H9 (cell line): Measurements from ENCODE around the gene LMF1. TPM values are rescaled to one million over a fixed set of nuclear protein-coding genes. Genes with fewer than 3 reads are reported as not detected.

Source experiments
- DNase-seq: peaks from one replicate; pipeline ENCODE4 v3.0.0-alpha.2; 2017
- H2AFZ ChIP-seq: one replicate; pipeline ENCODE4 v1.6.1; 2013; ENCODE audit warnings: mild to moderate bottlenecking, low read length, control low read depth, moderate library complexity
- H2AK5ac ChIP-seq: 2 replicates; pipeline ENCODE4 v1.6.1; 2013; ENCODE audit warnings: low read length, control low read depth, mixed read lengths; ENCODE audit not compliant: insufficient read length
- H2BK120ac ChIP-seq: one replicate; pipeline ENCODE4 v1.6.1; 2013; ENCODE audit warnings: low read depth, mild to moderate bottlenecking, low read length, control low read depth, inconsistent platforms; ENCODE audit not compliant: poor library complexity, severe bottlenecking
- H2BK12ac ChIP-seq: 2 replicates; pipeline ENCODE4 v1.6.1; 2013; ENCODE audit warnings: low read length, control low read depth, mixed read lengths, low read depth; ENCODE audit not compliant: insufficient read length
- H2BK15ac ChIP-seq: 2 replicates; pipeline ENCODE4 v1.6.1; 2013; ENCODE audit warnings: low read depth, low read length, control low read depth
- H2BK20ac ChIP-seq: one replicate; pipeline ENCODE4 v1.6.1; 2013; ENCODE audit warnings: low read depth, mild to moderate bottlenecking, low read length, control low read depth, inconsistent platforms; ENCODE audit not compliant: poor library complexity, severe bottlenecking
- H2BK5ac ChIP-seq: 2 replicates; pipeline ENCODE4 v1.6.1; 2013; ENCODE audit warnings: low read length, control low read depth, mixed read lengths; ENCODE audit not compliant: insufficient read length
- H3K14ac ChIP-seq: 2 replicates; pipeline ENCODE4 v1.6.1; 2013; ENCODE audit warnings: low read length, control low read depth; ENCODE audit not compliant: insufficient read depth
- H3K18ac ChIP-seq: 2 replicates; pipeline ENCODE4 v1.6.1; 2013; ENCODE audit warnings: low read depth, mild to moderate bottlenecking, mixed read lengths, low read length, control low read depth; ENCODE audit not compliant: insufficient read length
- H3K23ac ChIP-seq: 2 replicates; pipeline ENCODE4 v1.6.1; 2013; ENCODE audit warnings: low read length, control low read depth, mixed read lengths, low read depth; ENCODE audit not compliant: insufficient read length
- H3K23me2 ChIP-seq: 2 replicates; pipeline ENCODE4 v1.6.1; 2013; ENCODE audit warnings: low read depth, mild to moderate bottlenecking, mixed read lengths, low read length, control low read depth; ENCODE audit not compliant: insufficient read length, poor library complexity, severe bottlenecking
- H3K27ac ChIP-seq: 2 replicates; pipeline ENCODE4 v1.5.1; 2013; ENCODE audit warnings: low read length, control low read depth, mixed read lengths, low read depth; ENCODE audit not compliant: insufficient read length
- H3K27me3 ChIP-seq: 2 replicates; pipeline ENCODE4 v1.6.1; 2013; ENCODE audit warnings: low read length, control low read depth, inconsistent platforms; ENCODE audit not compliant: insufficient read depth
- H3K4ac ChIP-seq: 2 replicates; pipeline ENCODE4 v1.6.1; 2013; ENCODE audit warnings: low read depth, mild to moderate bottlenecking, control low read depth, inconsistent platforms, low read length, moderate library complexity
- H3K4me1 ChIP-seq: 2 replicates; pipeline ENCODE4 v1.6.1; 2013; ENCODE audit warnings: low read length, control low read depth, inconsistent platforms; ENCODE audit not compliant: insufficient read depth
- H3K4me2 ChIP-seq: 2 replicates; pipeline ENCODE4 v1.6.1; 2013; ENCODE audit warnings: low read length, control low read depth, mixed read lengths; ENCODE audit not compliant: insufficient read length, insufficient read depth
- H3K56ac ChIP-seq: 2 replicates; pipeline ENCODE4 v1.6.1; 2013; ENCODE audit warnings: low read depth, mild to moderate bottlenecking, mixed read lengths, low read length, control low read depth; ENCODE audit not compliant: insufficient read length
- H3K79me1 ChIP-seq: 2 replicates; pipeline ENCODE4 v1.6.1; 2013; ENCODE audit warnings: low read depth, mild to moderate bottlenecking, moderate library complexity, low read length, control low read depth, inconsistent platforms; ENCODE audit not compliant: insufficient read depth, poor library complexity, severe bottlenecking
- H3K79me2 ChIP-seq: 2 replicates; pipeline ENCODE4 v1.6.1; 2013; ENCODE audit warnings: low read length, control low read depth, inconsistent platforms; ENCODE audit not compliant: insufficient read depth
- H3K9ac ChIP-seq: 2 replicates; pipeline ENCODE4 v1.6.1; 2013; ENCODE audit warnings: low read length, control low read depth, mixed read lengths; ENCODE audit not compliant: insufficient read length; ENCODE audit errors: extremely low read depth
- H3K9me3 ChIP-seq: one replicate; pipeline ENCODE4 v1.6.1; 2013; ENCODE audit warnings: low read depth, low read length, inconsistent platforms; ENCODE audit not compliant: control insufficient read depth
- H3T11ph ChIP-seq: one replicate; pipeline ENCODE4 v1.6.1; 2013; ENCODE audit warnings: mild to moderate bottlenecking, low read length, control low read depth, inconsistent platforms
- H4K20me1 ChIP-seq: one replicate; pipeline ENCODE4 v1.6.1; 2013; ENCODE audit not compliant: control insufficient read depth, insufficient read length, insufficient read depth
- H4K5ac ChIP-seq: 2 replicates; pipeline ENCODE4 v1.6.1; 2013; ENCODE audit warnings: low read depth, mild to moderate bottlenecking, mixed read lengths, low read length, control low read depth; ENCODE audit not compliant: insufficient read length
- H4K8ac ChIP-seq: replicated peaks from 2 replicates; pipeline ENCODE4 v1.6.1; 2013; ENCODE audit warnings: low read length, control low read depth, mixed read lengths, low read depth; ENCODE audit not compliant: insufficient read length
- H4K91ac ChIP-seq: 2 replicates; pipeline ENCODE4 v1.6.1; 2013; ENCODE audit warnings: low read depth, mild to moderate bottlenecking, moderate library complexity, mixed read lengths, low read length, control low read depth; ENCODE audit not compliant: insufficient read length
- H3K27ac Mint-ChIP-seq, 3 experiments: 2 replicates in 2 of 3; 3 replicates in 1 of 3; pipeline ENCODE4 v1.8.0; 2020 to 2021; ENCODE audit warnings: mixed read lengths in 3 of 3, mild to moderate bottlenecking in 1 of 3, moderate library complexity in 1 of 3
- H3K27me3 Mint-ChIP-seq: 2 replicates; pipeline ENCODE4 v1.8.0; 2021; ENCODE audit warnings: low read depth, mild to moderate bottlenecking, moderate library complexity, mixed read lengths
- H3K36me3 Mint-ChIP-seq, 3 experiments: 2 replicates in 2 of 3; 3 replicates in 1 of 3; pipeline ENCODE4 v1.8.0; 2020 to 2021; ENCODE audit warnings: low read depth in 3 of 3, mixed read lengths in 3 of 3; ENCODE audit not compliant: insufficient read depth in 1 of 3
- H3K4me1 Mint-ChIP-seq, 2 experiments: 2 replicates each; pipeline ENCODE4 v1.8.0; 2020; ENCODE audit warnings: mixed read lengths in 2 of 2
- H3K4me3 Mint-ChIP-seq, 2 experiments: 2 replicates in 1 of 2; 3 replicates in 1 of 2; pipeline ENCODE4 v1.8.0; 2020 to 2021; ENCODE audit warnings: mild to moderate bottlenecking in 2 of 2, mixed read lengths in 2 of 2, moderate library complexity in 1 of 2
- H3K9me3 Mint-ChIP-seq, 2 experiments: 2 replicates in 1 of 2; 3 replicates in 1 of 2; pipeline ENCODE4 v1.8.0; 2020; ENCODE audit warnings: mild to moderate bottlenecking in 2 of 2, mixed read lengths in 2 of 2, moderate library complexity in 1 of 2
- CTCF ChIP-seq: fragments of 200-600 bp; sonication (generic); conservative IDR thresholded peaks from 3 replicates; pipeline ENCODE4 v1.8.0; 2021; ENCODE audit warnings: antibody characterized with exemption, mild to moderate bottlenecking
- WGBS: extraction: QIAGEN DNeasy Blood & Tissue Kit; methylation state at CpG from one replicate; pipeline ENCODE4 v1.1.7; 2013; ENCODE audit warnings: missing lambda C conversion rate, low lambda C conversion rate, mixed read lengths; ENCODE audit not compliant: insufficient read length; ENCODE audit errors: extremely low coverage; 5-methylcytosine and 5-hydroxymethylcytosine counted together
- total RNA-seq: library from RNA; stranded (reverse); gene quantifications from 2 replicates; pipeline ENCODE4 v1.2.1, GENCODE V29; 2021

The LMF1 gene
- total RNA-seq, 1 experiment from 2014 or later = 7.1 TPM

DNA sequence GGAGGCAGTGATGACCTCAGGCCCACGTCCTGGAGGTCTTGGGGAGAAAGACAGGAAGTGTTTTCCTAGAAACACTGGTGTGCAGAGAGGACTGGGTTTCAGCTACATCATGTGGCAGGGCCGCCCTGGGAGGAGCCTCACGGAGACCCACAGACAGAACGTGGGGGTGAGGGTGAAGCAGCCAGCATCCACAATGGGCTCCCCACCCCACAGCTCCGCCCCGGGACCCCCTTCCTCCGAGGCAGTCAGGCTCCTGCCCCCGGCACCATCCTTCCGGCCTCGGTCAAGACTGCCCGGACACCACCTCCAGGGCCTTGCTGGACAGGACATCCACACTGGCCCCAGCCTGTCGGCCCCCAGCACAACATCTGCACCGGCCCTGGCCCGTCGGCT, 51.1 kb downstream of the LMF1 start:
- Histone ChIP-seq H3K4me1 (no peaks in the 10 kb centered on the region), H2BK15ac (no peak overlapping the region), H4K8ac (no peak overlapping the region), H4K20me1 (no peaks in the 10 kb centered on the region), H3K79me1 (no peaks in the 10 kb centered on the region), H4K91ac (no peak overlapping the region), H3K23me2 (no peaks in the 10 kb centered on the region), H3K4me2 (no peak overlapping the region), H3K14ac (no peak overlapping the region), H3K56ac (no peak overlapping the region), H3T11ph (no peak overlapping the region), H3K18ac (no peak overlapping the region), H3K4ac (no peak overlapping the region), H2BK12ac (no peak overlapping the region), H3K79me2 (no peaks in the 10 kb centered on the region), H3K23ac (no peak overlapping the region), H3K9ac (no peak overlapping the region), H4K5ac (no peak overlapping the region), H2AFZ (no peak overlapping the region), H2AK5ac (no peak overlapping the region), H2BK20ac (no peak overlapping the region), H3K27ac (no peak overlapping the region), H3K27me3 (no peaks in the 10 kb centered on the region), H2BK5ac (no peak overlapping the region), H2BK120ac (no peak overlapping the region), H3K9me3 (no peaks in the 10 kb centered on the region)
- DNase-seq = no peak
- peaks cover 9 to 17% (median 9%) of the 10 kb centered on the region in 3 experiments for H3K36me3 Mint-ChIP-seq
- no peak overlapping the region for H3K4me3 Mint-ChIP-seq
- no peaks in the 10 kb centered on the region; the same call in 1 of the 2 replicates for H3K27me3 Mint-ChIP-seq
- H3K27ac Mint-ChIP-seq = peak overlapping the region in 1 of 3 experiments; percentile 65; a peak in 1 of 7 replicates
- peaks cover 3 to 5% of the 10 kb centered on the region in 2 experiments; a peak in 3 of 4 replicates for H3K4me1 Mint-ChIP-seq
- no peak for TF ChIP-seq CTCF
- peaks cover 14 to 25% of the 10 kb centered on the region in 2 experiments for H3K9me3 Mint-ChIP-seq
- WGBS = no CpG with 5 or more reads among the region's 15 CpGs
